ENCODE data around the gene PFAS. TPM values are rescaled to one million over a fixed set of nuclear protein-coding genes. Genes with fewer than 3 reads are reported as not detected.
A peak's percentile ranks its signal among the peaks of the same experiment; 100 is the strongest.

PFAS gene
- total RNA-seq, 4 donors from 2014 or later, result 0.75 to 24.9 (median 8.9) TPM

DNA sequence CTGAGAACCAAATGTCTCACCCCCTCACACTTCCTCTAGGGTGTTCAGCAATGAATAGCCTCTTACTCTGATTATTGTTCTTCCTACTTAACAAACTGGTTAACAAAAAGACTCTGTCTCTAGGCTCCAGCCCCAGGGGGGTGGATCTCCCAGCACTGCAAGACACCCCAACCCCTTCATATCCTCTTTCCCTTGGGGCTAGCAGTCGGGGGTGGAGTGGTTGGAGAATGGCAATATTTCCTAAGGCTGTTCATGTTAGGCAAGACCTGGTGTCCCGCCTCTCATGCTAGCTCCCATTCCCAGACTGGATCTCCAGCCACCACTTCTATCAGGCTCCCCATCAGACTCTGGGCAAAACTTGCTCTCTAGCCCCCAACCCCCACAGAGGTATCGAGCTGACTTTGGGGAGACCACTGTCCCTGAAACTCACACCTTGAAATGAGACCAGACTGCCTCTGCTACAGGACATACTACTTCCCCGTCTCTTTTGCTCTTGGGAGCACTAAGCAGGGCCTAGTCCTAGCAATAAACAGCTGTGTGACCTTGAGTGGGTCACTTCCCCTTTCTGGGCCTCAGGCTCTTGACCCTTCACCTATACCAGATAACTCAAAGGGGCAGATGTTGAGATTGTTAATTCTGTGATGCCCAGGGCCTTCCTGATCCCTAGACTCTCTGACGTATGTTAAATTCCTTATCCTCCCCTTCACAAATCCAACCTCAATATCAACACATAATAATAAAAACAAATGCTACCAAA lies 43.7 kb downstream of the PFAS start:
- WGBS, 2 donors (ENCODE audit: low coverage in 1 of 2), result 78% methylated on average over 5 of the region's 5 CpGs; no CpG with 5 or more reads in 1 of the 2 donors
- H3K4me1 ChIP-seq, result peaks cover 15 to 32% (median 19%) of the 10 kb centered on the region in 4 donors
- in situ Hi-C loops (cut with MboI; ENCODE audit: low pct_ligation_motif_present in 1 of 4, low pct_unique_long_range_greater_than_20kb in 1 of 4, low sequenced_read_pairs in 3 of 4) (no loop called here), intact Hi-C loops (cut with DNase I; ENCODE audit: low total_unique reads) (no loop called here)
- TF ChIP-seq POLR2AphosphoS5 (IDR thresholded peaks at IDR 0.05) (no peak), EP300 (IDR thresholded peaks at IDR 0.05; ENCODE audit: low read depth) (no peak), POLR2A (IDR thresholded peaks at IDR 0.05) (no peak)
- TF ChIP-seq, protein P1, sequence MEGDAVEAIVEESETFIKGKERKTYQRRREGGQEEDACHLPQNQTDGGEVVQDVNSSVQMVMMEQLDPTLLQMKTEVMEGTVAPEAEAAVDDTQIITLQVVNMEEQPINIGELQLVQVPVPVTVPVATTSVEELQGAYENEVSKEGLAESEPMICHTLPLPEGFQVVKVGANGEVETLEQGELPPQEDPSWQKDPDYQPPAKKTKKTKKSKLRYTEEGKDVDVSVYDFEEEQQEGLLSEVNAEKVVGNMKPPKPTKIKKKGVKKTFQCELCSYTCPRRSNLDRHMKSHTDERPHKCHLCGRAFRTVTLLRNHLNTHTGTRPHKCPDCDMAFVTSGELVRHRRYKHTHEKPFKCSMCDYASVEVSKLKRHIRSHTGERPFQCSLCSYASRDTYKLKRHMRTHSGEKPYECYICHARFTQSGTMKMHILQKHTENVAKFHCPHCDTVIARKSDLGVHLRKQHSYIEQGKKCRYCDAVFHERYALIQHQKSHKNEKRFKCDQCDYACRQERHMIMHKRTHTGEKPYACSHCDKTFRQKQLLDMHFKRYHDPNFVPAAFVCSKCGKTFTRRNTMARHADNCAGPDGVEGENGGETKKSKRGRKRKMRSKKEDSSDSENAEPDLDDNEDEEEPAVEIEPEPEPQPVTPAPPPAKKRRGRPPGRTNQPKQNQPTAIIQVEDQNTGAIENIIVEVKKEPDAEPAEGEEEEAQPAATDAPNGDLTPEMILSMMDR (IDR thresholded peaks at IDR 0.05), result no peak
- DNase-seq, result no peak
- H3K27me3 ChIP-seq, result no peaks in the 10 kb centered on the region
- no peaks in the 10 kb centered on the region for H3K36me3 ChIP-seq
- no peak overlapping the region for H3K4me3 ChIP-seq
- no peak overlapping the region for H3K27ac ChIP-seq
- H3K9me3 ChIP-seq, result no peaks in the 10 kb centered on the region

DNA sequence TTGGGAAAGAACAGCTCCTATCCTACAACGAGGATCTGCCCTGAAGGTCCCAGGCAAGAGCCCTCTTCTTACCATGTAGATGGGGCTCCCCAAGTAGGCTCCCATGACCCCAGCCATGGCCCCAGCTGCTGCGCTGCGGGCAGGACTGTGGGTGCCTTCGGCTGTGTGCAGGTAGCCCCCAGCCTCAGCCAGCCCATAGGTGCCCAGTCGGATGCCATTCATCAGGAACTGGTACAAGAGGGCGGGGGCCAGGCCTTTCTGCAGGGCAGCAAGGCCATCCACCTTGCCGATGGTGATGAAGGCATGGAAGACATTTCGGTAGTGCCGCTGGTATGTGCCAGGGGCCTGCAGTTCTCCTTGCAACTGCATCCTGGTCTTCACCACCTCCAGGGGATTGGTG lies 45.3 kb downstream of the PFAS start:
- no peak for DNase-seq
- Histone ChIP-seq H3K4me3 (peak overlapping the region in 1 of 4 donors; percentile 56), H3K27me3 (no peaks in the 10 kb centered on the region), H3K36me3 (no peaks in the 10 kb centered on the region), H3K9me3 (no peaks in the 10 kb centered on the region), H3K4me1 (peaks cover 9 to 25% (median 12%) of the 10 kb centered on the region in 4 donors), H3K27ac (peak overlapping the region; percentile 91 to 97 (median 94))
- in situ Hi-C loops (cut with MboI; ENCODE audit: low pct_ligation_motif_present in 1 of 4, low pct_unique_long_range_greater_than_20kb in 1 of 4, low sequenced_read_pairs in 3 of 4) (no loop called here), intact Hi-C loops (cut with DNase I; ENCODE audit: low total_unique reads) (no loop called here)
- 92% methylated on average over 7 of the region's 9 CpGs; no CpG with 5 or more reads in 1 of the 2 donors for WGBS, 2 donors (ENCODE audit: low coverage in 1 of 2)
- TF ChIP-seq POLR2A (IDR thresholded peaks at IDR 0.05), result no peak
- TF ChIP-seq, protein P1 (IDR thresholded peaks at IDR 0.05), result no peak
- no peak for TF ChIP-seq EP300 (IDR thresholded peaks at IDR 0.05; ENCODE audit: low read depth)
- TF ChIP-seq POLR2AphosphoS5 (IDR thresholded peaks at IDR 0.05), result no peak

DNA sequence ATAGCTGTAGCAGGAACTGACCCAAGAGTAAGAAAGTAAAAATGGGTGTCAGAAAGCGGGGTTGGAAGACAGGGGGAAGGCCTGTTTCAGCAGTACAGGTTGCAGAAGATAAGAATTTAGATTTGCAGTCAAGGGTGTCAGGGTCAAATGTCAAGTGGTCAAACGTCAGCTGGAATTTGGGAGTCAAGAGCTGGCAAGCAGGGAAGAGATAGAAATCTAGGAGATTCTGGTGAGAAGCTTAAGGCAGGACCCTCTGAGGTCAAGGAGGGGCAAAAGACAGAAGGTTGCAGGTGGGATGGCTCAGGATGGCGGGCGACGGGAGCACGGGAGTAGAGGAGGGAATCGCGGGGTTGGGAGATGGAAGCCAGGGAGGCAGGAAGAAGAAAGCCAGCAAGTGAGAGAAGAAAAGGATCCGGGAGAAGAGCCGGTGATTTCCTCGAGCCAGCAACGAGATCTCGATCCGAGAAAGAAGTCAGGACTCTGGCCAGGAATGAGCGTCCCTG lies 45.8 kb downstream of the PFAS start:
- intact Hi-C loops (cut with DNase I; ENCODE audit: low total_unique reads) (no loop called here), in situ Hi-C loops (cut with MboI; ENCODE audit: low pct_ligation_motif_present in 1 of 4, low pct_unique_long_range_greater_than_20kb in 1 of 4, low sequenced_read_pairs in 3 of 4) (no loop called here)
- no peaks in the 10 kb centered on the region for H3K36me3 ChIP-seq
- WGBS, 2 donors (ENCODE audit: low coverage in 1 of 2), result 2 to 9% methylated on average over 8 to 15 of the region's 15 CpGs
- no peaks in the 10 kb centered on the region for H3K9me3 ChIP-seq
- peaks cover 5 to 20% (median 8%) of the 10 kb centered on the region in 4 donors for H3K4me1 ChIP-seq
- TF ChIP-seq POLR2A (IDR thresholded peaks at IDR 0.05) (no peak), POLR2AphosphoS5 (IDR thresholded peaks at IDR 0.05) (no peak), EP300 (IDR thresholded peaks at IDR 0.05; ENCODE audit: low read depth) (no peak)
- TF ChIP-seq, protein P1 (IDR thresholded peaks at IDR 0.05), result no peak
- DNase-seq, result no peak
- H3K27me3 ChIP-seq, result no peaks in the 10 kb centered on the region
- H3K27ac ChIP-seq, result peak overlapping the region; percentile 91 to 97 (median 94)
- H3K4me3 ChIP-seq, result peak overlapping the region; percentile 3 to 63 (median 56)

DNA sequence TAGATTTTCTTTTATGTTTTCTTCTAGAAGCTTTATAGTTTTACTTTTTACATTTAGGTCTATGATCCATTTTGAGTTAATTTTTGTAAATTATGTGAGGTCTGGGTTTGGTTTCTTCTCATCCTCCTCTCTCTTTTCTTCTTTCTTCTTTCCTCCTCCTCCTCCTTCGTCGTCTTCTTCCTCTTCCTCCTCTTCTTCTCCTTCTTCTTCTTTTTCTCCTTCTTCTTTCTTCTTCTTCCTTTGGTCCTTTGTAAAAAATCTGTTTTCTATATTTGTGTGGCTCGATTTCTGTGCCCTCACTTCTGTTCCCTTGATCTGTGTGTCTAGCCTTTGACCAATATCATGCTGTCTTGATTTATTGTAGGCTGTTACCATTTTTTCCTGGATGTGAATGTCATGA lies 51.1 kb downstream of the PFAS start:
- no peak overlapping the region for H3K4me3 ChIP-seq
- no peaks in the 10 kb centered on the region for H3K9me3 ChIP-seq
- in situ Hi-C loops (cut with MboI; ENCODE audit: low pct_ligation_motif_present in 1 of 4, low pct_unique_long_range_greater_than_20kb in 1 of 4, low sequenced_read_pairs in 3 of 4) (loop anchor here in 2 of 4 donors (10.0 to 25.0 kb wide), 2 partner anchors 65 to 213 kb away; partner anchors contain the start of gene ALOX12B (in 2 of the 2)), intact Hi-C loops (cut with DNase I; ENCODE audit: low total_unique reads) (no loop called here)
- WGBS, 2 donors (ENCODE audit: low coverage in 1 of 2), result 59 to 100% methylated on average over 2 to 3 of the region's 3 CpGs
- H3K4me1 ChIP-seq, result peaks cover 0 to 10% (median 0%) of the 10 kb centered on the region in 4 donors
- no peaks in the 10 kb centered on the region for H3K27me3 ChIP-seq
- H3K27ac ChIP-seq, result no peak overlapping the region
- TF ChIP-seq EP300 (IDR thresholded peaks at IDR 0.05; ENCODE audit: low read depth), result no peak
- TF ChIP-seq, protein P1 (IDR thresholded peaks at IDR 0.05), result no peak
- no peak for TF ChIP-seq POLR2A (IDR thresholded peaks at IDR 0.05)
- no peak for TF ChIP-seq POLR2AphosphoS5 (IDR thresholded peaks at IDR 0.05)
- DNase-seq, result no peak
- no peaks in the 10 kb centered on the region for H3K36me3 ChIP-seq

All from transverse colon (tissue), 4 donors.